Measurements from ENCODE around the gene LYST.
"Not testable (repeated sequence)": the region's sequence is repeated elsewhere in the genome, so short reads cannot be mapped to it uniquely, and the experiment has no call there.

LYST gene

GRCh38 chr1:235625831-235626230 is 240.9 kb downstream of the LYST start:
- no peak overlapping the region for H3K4me3 ChIP-seq (ENCODE audit: low read depth in 1 of 2, low read length in 2 of 2)
- H3K27me3 ChIP-seq (ENCODE audit: low read depth, low read length), result no peaks in the 10 kb centered on the region
- no peaks in the 10 kb centered on the region for H3K36me3 ChIP-seq (ENCODE audit: control insufficient read depth in 1 of 2, insufficient read depth in 2 of 2, low read length in 2 of 2)
- no peaks in the 10 kb centered on the region for H3K4me1 ChIP-seq (ENCODE audit: control insufficient read depth in 1 of 2, insufficient read depth in 2 of 2, low read length in 2 of 2)
- H3K27ac ChIP-seq (ENCODE audit: low read length), result no peak overlapping the region
- no peaks in the 10 kb centered on the region for H3K9me3 ChIP-seq (ENCODE audit: control insufficient read depth in 1 of 2, low read length in 2 of 2)

DNA sequence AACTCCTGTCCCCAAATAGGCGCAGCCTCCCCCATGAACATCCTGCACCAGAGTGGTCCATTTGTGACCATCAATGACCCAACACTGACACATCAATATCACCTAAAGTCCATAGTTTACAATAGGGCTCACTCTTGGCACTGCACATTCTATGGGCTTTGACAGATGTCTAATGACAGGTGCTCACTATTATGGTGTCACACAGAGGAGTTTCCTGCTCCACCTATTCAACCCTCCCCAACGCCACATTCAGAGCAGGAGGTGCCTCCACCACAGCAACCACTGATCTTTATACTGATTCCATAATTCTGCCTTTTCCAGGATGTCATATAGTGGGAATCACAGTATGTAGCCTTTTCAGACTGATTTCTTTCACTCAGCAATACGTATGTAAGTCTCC is 241.4 kb downstream of the LYST start:
- Histone ChIP-seq H3K27ac (ENCODE audit: low read length) (no peak overlapping the region), H3K9me3 (ENCODE audit: control insufficient read depth in 1 of 2, low read length in 2 of 2) (no peaks in the 10 kb centered on the region), H3K4me3 (ENCODE audit: low read depth in 1 of 2, low read length in 2 of 2) (no peak overlapping the region), H3K27me3 (ENCODE audit: low read depth, low read length) (no peaks in the 10 kb centered on the region), H3K36me3 (ENCODE audit: control insufficient read depth in 1 of 2, insufficient read depth in 2 of 2, low read length in 2 of 2) (no peaks in the 10 kb centered on the region), H3K4me1 (ENCODE audit: control insufficient read depth in 1 of 2, insufficient read depth in 2 of 2, low read length in 2 of 2) (no peaks in the 10 kb centered on the region)

- no peaks in the 10 kb centered on the region for H3K36me3 ChIP-seq (ENCODE audit: control insufficient read depth in 1 of 2, insufficient read depth in 2 of 2, low read length in 2 of 2)
- no peak overlapping the region for H3K27ac ChIP-seq (ENCODE audit: low read length)
- no peaks in the 10 kb centered on the region for H3K9me3 ChIP-seq (ENCODE audit: control insufficient read depth in 1 of 2, low read length in 2 of 2)
- no peak overlapping the region for H3K4me3 ChIP-seq (ENCODE audit: low read depth in 1 of 2, low read length in 2 of 2)
- H3K27me3 ChIP-seq (ENCODE audit: low read depth, low read length), result no peaks in the 10 kb centered on the region
- H3K4me1 ChIP-seq (ENCODE audit: control insufficient read depth in 1 of 2, insufficient read depth in 2 of 2, low read length in 2 of 2), result no peaks in the 10 kb centered on the region
Measured at GRCh38 chr1:235624721-235625333, 241.9 kb downstream of the LYST start.

- no peaks in the 10 kb centered on the region for H3K4me1 ChIP-seq (ENCODE audit: control insufficient read depth in 1 of 2, insufficient read depth in 2 of 2, low read length in 2 of 2)
- H3K4me3 ChIP-seq (ENCODE audit: low read depth in 1 of 2, low read length in 2 of 2), result no peak overlapping the region
- no peak overlapping the region for H3K27ac ChIP-seq (ENCODE audit: low read length)
- no peaks in the 10 kb centered on the region for H3K36me3 ChIP-seq (ENCODE audit: control insufficient read depth in 1 of 2, insufficient read depth in 2 of 2, low read length in 2 of 2)
- H3K9me3 ChIP-seq (ENCODE audit: control insufficient read depth in 1 of 2, low read length in 2 of 2), result no peaks in the 10 kb centered on the region
- H3K27me3 ChIP-seq (ENCODE audit: low read depth, low read length), result no peaks in the 10 kb centered on the region
Measured at GRCh38 chr1:235622936-235623779, 243.5 kb downstream of the LYST start.

GRCh38 chr1:235619149-235619548 is 247.6 kb downstream of the LYST start:
- not testable (repeated sequence) for H3K36me3 ChIP-seq (ENCODE audit: control insufficient read depth in 1 of 2, insufficient read depth in 2 of 2, low read length in 2 of 2); H3K9me3 ChIP-seq (ENCODE audit: control insufficient read depth in 1 of 2, low read length in 2 of 2); H3K4me3 ChIP-seq (ENCODE audit: low read depth in 1 of 2, low read length in 2 of 2); H3K27me3 ChIP-seq (ENCODE audit: low read depth, low read length); H3K4me1 ChIP-seq (ENCODE audit: control insufficient read depth in 1 of 2, insufficient read depth in 2 of 2, low read length in 2 of 2); H3K27ac ChIP-seq (ENCODE audit: low read length)

DNA sequence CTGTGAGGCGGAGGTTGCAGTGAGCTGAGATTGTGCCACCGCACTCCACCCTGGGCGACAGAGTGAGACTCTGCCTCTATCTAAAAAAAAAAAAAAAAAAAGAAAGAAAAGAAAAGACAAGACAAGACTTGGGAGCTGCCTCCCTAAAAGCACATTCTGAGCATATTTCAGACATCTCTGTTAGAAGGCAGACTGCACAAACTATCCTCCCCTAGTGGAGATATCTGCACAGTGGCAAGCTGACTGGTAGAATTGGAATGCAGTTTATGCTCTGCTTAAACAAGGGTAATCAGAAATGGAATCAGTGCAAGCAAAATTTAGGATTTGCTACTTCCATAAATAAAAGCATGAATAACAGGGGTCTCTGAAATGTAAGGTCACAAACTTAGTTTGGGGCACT is 248.9 kb downstream of the LYST start:
- H3K4me3 ChIP-seq (ENCODE audit: low read depth in 1 of 2, low read length in 2 of 2), result no peak overlapping the region
- no peaks in the 10 kb centered on the region for H3K4me1 ChIP-seq (ENCODE audit: control insufficient read depth in 1 of 2, insufficient read depth in 2 of 2, low read length in 2 of 2)
- no peaks in the 10 kb centered on the region for H3K9me3 ChIP-seq (ENCODE audit: control insufficient read depth in 1 of 2, low read length in 2 of 2)
- no peaks in the 10 kb centered on the region for H3K36me3 ChIP-seq (ENCODE audit: control insufficient read depth in 1 of 2, insufficient read depth in 2 of 2, low read length in 2 of 2)
- H3K27ac ChIP-seq (ENCODE audit: low read length), result no peak overlapping the region
- no peaks in the 10 kb centered on the region for H3K27me3 ChIP-seq (ENCODE audit: low read depth, low read length)

DNA sequence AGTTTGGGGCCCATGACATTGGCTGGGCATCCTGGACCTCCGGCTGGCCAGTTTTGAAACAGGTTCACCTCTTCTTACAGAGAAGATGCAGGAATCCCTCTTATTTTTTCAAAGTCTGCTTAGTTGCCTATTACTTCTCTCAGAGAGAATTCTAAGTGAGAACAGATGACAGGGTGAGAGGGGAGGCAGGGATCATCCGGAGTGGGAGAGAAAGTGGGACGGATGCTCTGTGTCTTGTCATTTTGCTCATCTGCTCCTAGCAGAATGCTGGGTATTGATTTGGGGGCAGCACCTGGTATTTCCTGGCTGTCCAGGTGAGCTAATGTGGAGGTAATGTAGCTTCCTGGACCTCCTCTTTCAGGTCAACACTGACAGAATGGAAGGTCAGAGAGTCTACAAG is 249.6 kb downstream of the LYST start:
- no peak overlapping the region for H3K4me3 ChIP-seq (ENCODE audit: low read depth in 1 of 2, low read length in 2 of 2)
- H3K9me3 ChIP-seq (ENCODE audit: control insufficient read depth in 1 of 2, low read length in 2 of 2), result no peaks in the 10 kb centered on the region
- no peaks in the 10 kb centered on the region for H3K36me3 ChIP-seq (ENCODE audit: control insufficient read depth in 1 of 2, insufficient read depth in 2 of 2, low read length in 2 of 2)
- no peaks in the 10 kb centered on the region for H3K27me3 ChIP-seq (ENCODE audit: low read depth, low read length)
- H3K27ac ChIP-seq (ENCODE audit: low read length), result no peak overlapping the region
- H3K4me1 ChIP-seq (ENCODE audit: control insufficient read depth in 1 of 2, insufficient read depth in 2 of 2, low read length in 2 of 2), result no peaks in the 10 kb centered on the region

DNA sequence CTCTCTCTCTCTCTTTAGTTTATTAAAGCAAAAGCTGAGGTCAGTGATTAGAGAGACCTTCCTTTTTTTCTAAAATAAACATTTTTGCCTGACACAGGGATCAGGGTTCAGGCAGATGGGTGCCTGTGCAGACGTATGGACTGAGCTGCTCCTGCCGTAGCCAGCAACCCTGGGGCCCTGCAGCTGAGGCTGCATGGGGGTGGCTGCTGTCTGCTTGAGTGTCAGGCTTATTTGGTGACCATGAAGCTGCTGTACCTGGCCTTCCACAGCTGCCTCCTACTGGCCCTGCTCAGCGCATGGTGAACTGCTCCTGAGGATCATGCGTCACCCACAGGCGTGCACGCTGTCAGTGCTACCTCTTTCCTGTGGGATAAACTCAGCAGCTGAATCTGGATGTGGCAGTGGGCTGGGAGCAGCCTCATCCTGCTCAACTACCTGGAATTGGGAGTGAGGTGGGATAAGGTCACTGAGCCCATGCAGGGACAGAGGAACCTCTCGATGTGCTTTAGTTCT is 252.2 kb downstream of the LYST start:
- no peaks in the 10 kb centered on the region for H3K9me3 ChIP-seq (ENCODE audit: control insufficient read depth in 1 of 2, low read length in 2 of 2)
- H3K36me3 ChIP-seq (ENCODE audit: control insufficient read depth in 1 of 2, insufficient read depth in 2 of 2, low read length in 2 of 2), result no peaks in the 10 kb centered on the region
- no peak overlapping the region for H3K27ac ChIP-seq (ENCODE audit: low read length)
- no peaks in the 10 kb centered on the region for H3K4me1 ChIP-seq (ENCODE audit: control insufficient read depth in 1 of 2, insufficient read depth in 2 of 2, low read length in 2 of 2)
- no peak overlapping the region for H3K4me3 ChIP-seq (ENCODE audit: low read depth in 1 of 2, low read length in 2 of 2)
- no peaks in the 10 kb centered on the region for H3K27me3 ChIP-seq (ENCODE audit: low read depth, low read length)

DNA sequence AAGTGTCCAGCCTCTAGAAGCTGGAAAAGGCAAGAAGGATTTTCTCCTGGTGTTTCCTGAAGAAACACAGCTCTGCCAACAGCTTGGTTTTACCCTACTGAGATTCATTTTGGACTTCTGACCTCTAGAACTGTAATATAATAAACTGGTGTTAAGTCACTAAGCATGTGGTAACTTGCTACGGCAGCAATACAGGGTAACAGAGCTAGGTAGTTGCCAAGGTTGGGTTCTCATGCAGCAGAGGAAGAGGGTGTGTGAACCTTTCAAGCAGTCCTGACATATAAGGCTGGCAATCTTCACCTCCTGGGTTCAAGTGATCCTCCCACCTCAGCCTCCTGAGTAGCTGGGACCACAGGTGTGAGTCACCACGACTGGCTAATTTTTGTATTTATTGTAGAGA is 253.1 kb downstream of the LYST start:
- Histone ChIP-seq H3K4me1 (ENCODE audit: control insufficient read depth in 1 of 2, insufficient read depth in 2 of 2, low read length in 2 of 2) (no peaks in the 10 kb centered on the region), H3K27ac (ENCODE audit: low read length) (no peak overlapping the region), H3K4me3 (ENCODE audit: low read depth in 1 of 2, low read length in 2 of 2) (no peak overlapping the region), H3K27me3 (ENCODE audit: low read depth, low read length) (no peaks in the 10 kb centered on the region), H3K9me3 (ENCODE audit: control insufficient read depth in 1 of 2, low read length in 2 of 2) (no peaks in the 10 kb centered on the region), H3K36me3 (ENCODE audit: control insufficient read depth in 1 of 2, insufficient read depth in 2 of 2, low read length in 2 of 2) (no peaks in the 10 kb centered on the region)

- H3K36me3 ChIP-seq (ENCODE audit: control insufficient read depth in 1 of 2, insufficient read depth in 2 of 2, low read length in 2 of 2), result no peaks in the 10 kb centered on the region
- H3K27ac ChIP-seq (ENCODE audit: low read length), result no peak overlapping the region
- no peak overlapping the region for H3K4me3 ChIP-seq (ENCODE audit: low read depth in 1 of 2, low read length in 2 of 2)
- no peaks in the 10 kb centered on the region for H3K9me3 ChIP-seq (ENCODE audit: control insufficient read depth in 1 of 2, low read length in 2 of 2)
- no peaks in the 10 kb centered on the region for H3K4me1 ChIP-seq (ENCODE audit: control insufficient read depth in 1 of 2, insufficient read depth in 2 of 2, low read length in 2 of 2)
- H3K27me3 ChIP-seq (ENCODE audit: low read depth, low read length), result no peaks in the 10 kb centered on the region
Measured at GRCh38 chr1:235612761-235613160, 253.9 kb downstream of the LYST start.

Measured in muscle layer of duodenum (tissue), 2 donors.